Right lobe of liver (tissue), 4 donors: ENCODE results near the gene NAA35.

ENCODE experiments used
- POLR2A ChIP-seq: fragments of 450-650 bp; IDR thresholded peaks from one replicate; pipeline ENCODE4 v1.6.1; 2017; ENCODE audit warnings: antibody characterized with exemption, mild to moderate bottlenecking
- TF ChIP-seq, protein P1 (sequence below), 4 donors: fragments of 200-600 bp in 3 of 4; fragments of 450-650 bp in 1 of 4; IDR thresholded peaks; one replicate each; pipeline versions ENCODE4 v1.5.1 to v1.8.0; 2016 to 2022; ENCODE audit warnings: antibody characterized with exemption in 4 of 4, mild to moderate bottlenecking in 2 of 4
- donor health status: DM: no; HTN: no; CAD: no.
- donor health status: DM: no; HTN: no; CAD: no.
- donor health status: DM: no; HTN: yes; CAD: no.

- TF ChIP-seq POLR2A = no peak
- TF ChIP-seq, protein P1, sequence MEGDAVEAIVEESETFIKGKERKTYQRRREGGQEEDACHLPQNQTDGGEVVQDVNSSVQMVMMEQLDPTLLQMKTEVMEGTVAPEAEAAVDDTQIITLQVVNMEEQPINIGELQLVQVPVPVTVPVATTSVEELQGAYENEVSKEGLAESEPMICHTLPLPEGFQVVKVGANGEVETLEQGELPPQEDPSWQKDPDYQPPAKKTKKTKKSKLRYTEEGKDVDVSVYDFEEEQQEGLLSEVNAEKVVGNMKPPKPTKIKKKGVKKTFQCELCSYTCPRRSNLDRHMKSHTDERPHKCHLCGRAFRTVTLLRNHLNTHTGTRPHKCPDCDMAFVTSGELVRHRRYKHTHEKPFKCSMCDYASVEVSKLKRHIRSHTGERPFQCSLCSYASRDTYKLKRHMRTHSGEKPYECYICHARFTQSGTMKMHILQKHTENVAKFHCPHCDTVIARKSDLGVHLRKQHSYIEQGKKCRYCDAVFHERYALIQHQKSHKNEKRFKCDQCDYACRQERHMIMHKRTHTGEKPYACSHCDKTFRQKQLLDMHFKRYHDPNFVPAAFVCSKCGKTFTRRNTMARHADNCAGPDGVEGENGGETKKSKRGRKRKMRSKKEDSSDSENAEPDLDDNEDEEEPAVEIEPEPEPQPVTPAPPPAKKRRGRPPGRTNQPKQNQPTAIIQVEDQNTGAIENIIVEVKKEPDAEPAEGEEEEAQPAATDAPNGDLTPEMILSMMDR (IDR thresholded peaks at IDR 0.05) = no peak
Observed at GRCh38 chr9:85987236-85987635, 46.3 kb downstream of the NAA35 start.
